Measurements from ENCODE around the gene PRKG1.

Gene PRKG1

DNA sequence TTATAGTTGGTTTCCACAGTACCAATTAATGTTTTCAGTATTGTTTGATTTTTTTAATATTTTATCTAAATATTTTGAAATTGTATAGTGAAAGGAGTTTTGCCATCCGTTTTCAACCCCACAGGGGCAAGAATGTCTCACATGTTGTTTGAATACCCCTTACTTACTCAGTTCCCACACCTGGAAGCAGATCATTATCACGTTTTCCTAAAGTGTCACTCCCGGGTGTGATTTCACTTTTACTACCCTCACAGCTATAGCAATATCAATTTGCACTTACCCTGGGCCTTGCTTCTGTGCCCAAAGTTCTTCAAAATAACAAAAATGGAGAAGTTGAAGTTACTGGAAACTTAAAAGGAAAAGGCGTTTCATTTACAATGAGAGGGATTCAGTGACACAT is 397.0 kb downstream of the PRKG1 start:
- no peak for FAIRE-seq
- TF ChIP-seq TAF1 (IDR thresholded peaks at IDR 0.05; ENCODE audit: borderline replicate concordance, low read depth, low read length): no peak
- no peak for TF ChIP-seq POLR2AphosphoS5 (IDR thresholded peaks at IDR 0.05; ENCODE audit: low read depth, low read length)
- no peak for TF ChIP-seq POLR2A (IDR thresholded peaks at IDR 0.05; ENCODE audit: low read depth, low read length)

DNA sequence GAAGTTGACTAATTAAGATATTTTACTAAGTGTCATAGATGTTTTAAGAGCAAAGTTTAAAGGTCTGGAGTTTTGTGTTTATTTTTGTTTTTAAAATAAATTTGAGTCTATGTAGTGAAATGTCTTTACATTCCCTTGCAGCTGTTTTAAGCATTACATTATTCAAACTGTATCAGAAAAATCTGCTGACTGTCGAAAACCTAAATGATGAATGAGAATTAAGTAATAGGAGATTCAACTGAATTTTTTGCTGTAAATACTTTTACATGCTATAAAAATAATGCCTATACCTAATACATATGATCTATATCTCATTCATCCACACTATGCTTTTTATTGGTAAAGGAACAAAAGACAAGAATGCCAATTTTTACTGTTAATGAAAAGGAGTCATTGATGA is 397.9 kb downstream of the PRKG1 start:
- no peak for DNase-seq (ENCODE audit: insufficient read length)
- TF ChIP-seq POLR2AphosphoS5 (IDR thresholded peaks at IDR 0.05; ENCODE audit: low read depth, low read length): no peak
- no peak for TF ChIP-seq POLR2A (IDR thresholded peaks at IDR 0.05; ENCODE audit: low read depth, low read length)
- no peak for TF ChIP-seq TAF1 (IDR thresholded peaks at IDR 0.05; ENCODE audit: borderline replicate concordance, low read depth, low read length)
- FAIRE-seq: no peak

More for the DNA sequence above, 397.0 kb downstream of the PRKG1 start:
- DNase-seq (ENCODE audit: insufficient read length): no peak

DNA sequence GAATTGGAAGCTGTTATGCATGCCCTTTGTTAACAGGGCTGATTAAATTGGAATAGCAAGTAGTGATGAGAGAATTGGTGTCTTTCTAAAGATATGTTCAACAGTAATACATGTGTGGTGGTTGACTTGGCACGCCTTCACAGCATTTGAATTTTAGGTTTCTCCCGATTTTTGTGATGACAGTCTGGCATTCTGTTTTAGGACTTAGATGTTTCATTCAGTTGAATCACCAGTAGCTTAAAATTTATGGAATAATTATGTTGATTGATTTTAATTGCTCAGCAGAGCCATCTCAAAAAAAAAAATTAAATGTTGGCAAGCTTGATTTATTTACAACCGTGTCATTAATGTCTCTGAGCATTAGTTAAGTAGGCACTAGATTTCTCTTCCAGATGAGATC is 405.4 kb downstream of the PRKG1 start:
- TF ChIP-seq TAF1 (IDR thresholded peaks at IDR 0.05; ENCODE audit: borderline replicate concordance, low read depth, low read length): no peak
- no peak for TF ChIP-seq POLR2A (IDR thresholded peaks at IDR 0.05; ENCODE audit: low read depth, low read length)
- no peak for TF ChIP-seq POLR2AphosphoS5 (IDR thresholded peaks at IDR 0.05; ENCODE audit: low read depth, low read length)
- DNase-seq (ENCODE audit: insufficient read length) (no peak), FAIRE-seq (no peak)

DNA sequence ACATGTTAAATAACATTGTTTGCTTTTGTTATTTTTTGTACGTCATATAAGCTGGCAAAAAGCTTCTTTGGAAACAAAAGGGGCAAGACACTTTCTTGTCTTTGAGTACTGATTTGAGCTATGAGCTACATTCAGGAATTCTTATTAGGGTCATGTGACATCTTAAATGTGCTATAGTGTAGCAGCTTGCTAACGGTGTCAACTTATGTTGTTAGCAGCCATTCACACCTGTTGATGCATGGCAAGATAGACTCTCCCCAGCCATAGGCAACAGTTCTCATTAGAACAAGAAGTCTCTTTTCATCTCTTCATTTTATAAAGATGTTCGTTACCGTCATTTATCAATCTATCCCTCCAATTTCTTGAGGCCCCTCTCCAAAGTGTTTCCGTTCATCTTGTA is 411.4 kb downstream of the PRKG1 start:
- FAIRE-seq: no peak
- TF ChIP-seq POLR2AphosphoS5 (IDR thresholded peaks at IDR 0.05; ENCODE audit: low read depth, low read length) (no peak), POLR2A (IDR thresholded peaks at IDR 0.05; ENCODE audit: low read depth, low read length) (no peak), TAF1 (IDR thresholded peaks at IDR 0.05; ENCODE audit: borderline replicate concordance, low read depth, low read length) (no peak)
- DNase-seq (ENCODE audit: insufficient read length): no peak

DNA sequence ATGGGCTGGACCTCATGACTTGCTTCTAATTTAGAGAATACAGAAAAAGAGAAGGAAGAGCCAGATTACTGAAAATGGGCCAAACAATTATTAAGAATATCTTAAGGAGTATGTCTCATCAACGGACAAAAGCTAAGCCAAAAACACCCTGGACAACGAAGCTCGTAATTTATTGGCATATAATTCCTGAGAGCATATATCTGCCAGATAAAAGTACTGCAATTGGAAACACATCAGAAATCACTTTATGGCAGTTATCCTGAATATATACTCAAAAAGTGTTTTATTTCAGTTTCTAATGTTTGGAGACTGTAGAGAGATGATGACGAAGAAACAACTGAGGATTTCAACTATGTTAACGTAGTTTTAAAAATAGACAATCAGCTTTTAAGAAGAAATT is 413.3 kb downstream of the PRKG1 start:
- TF ChIP-seq POLR2A (IDR thresholded peaks at IDR 0.05; ENCODE audit: low read depth, low read length) (no peak), POLR2AphosphoS5 (IDR thresholded peaks at IDR 0.05; ENCODE audit: low read depth, low read length) (no peak), TAF1 (IDR thresholded peaks at IDR 0.05; ENCODE audit: borderline replicate concordance, low read depth, low read length) (no peak)
- no peak for DNase-seq (ENCODE audit: insufficient read length)
- FAIRE-seq: no peak

DNA sequence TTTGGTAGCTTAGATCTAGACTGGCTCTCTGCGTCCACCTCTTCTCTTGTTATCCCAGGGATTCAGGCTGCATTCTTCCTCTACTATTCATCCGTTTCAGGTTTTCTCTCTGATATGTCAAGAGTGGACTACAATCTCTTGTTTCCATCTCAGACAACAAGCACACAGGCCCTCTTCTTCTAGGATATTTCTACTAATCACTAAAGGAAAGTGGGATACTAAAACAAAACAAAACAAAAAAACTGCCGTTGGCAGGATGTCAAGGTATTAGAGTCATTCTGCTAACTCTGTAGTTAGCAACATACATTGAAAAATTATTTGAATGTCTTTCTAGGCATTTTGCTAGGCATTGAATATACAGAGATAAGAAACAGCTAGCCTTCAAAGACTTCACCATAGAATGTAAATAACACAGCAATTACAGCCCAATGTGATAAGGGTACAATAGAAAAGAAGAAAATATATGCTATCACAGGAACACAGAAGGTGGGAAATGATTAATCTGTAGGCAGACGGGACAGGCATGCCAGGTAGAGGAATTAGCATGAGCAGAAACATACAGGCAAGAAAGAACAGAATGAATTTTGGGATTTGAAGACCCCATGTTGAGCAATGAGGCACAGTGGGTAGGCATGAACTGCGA is 414.6 kb downstream of the PRKG1 start:
- no peak for FAIRE-seq
- no peak for TF ChIP-seq TAF1 (IDR thresholded peaks at IDR 0.05; ENCODE audit: borderline replicate concordance, low read depth, low read length)
- no peak for DNase-seq (ENCODE audit: insufficient read length)

DNA sequence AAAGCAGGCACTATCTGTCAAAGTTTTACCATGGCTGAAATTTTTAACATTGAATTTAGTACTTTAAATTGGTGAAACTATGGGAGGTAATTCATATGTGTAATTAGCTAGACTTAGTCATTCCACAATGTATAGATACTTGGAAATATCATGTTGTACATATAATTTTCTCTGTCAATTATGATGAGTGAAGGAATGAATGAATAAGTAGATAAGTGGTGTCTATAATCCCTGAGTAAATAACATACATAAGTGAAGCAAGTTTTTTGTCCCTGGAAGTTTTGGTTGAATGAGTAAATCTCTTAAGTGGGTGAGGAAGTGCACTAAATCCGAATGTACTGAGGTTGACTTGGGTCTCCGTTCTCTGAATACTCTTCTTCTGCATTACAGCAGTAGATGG is 424.1 kb downstream of the PRKG1 start:
- TF ChIP-seq TAF1 (IDR thresholded peaks at IDR 0.05; ENCODE audit: borderline replicate concordance, low read depth, low read length) (no peak), POLR2AphosphoS5 (IDR thresholded peaks at IDR 0.05; ENCODE audit: low read depth, low read length) (no peak), POLR2A (IDR thresholded peaks at IDR 0.05; ENCODE audit: low read depth, low read length) (no peak)
- DNase-seq (ENCODE audit: insufficient read length) (no peak), FAIRE-seq (no peak)

DNA sequence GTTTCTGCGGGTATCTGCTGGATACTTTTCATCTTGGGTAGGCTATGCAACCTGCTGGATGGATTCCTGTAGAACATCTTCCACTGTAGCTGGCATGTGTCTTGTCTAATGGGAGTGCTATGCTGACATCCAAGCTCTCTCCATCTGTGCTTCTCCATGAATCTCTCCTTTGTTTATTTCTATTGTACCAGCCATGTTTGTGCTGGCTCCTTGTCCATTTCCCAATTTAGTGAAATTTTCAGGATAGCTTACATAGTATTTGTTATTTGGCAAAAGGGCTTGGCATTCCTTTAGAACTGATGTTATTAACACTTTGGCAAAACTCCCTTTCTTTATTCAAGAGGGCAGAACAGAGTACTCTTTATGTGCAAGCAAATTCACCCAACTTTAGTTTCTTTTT is 427.1 kb downstream of the PRKG1 start:
- FAIRE-seq: no peak
- no peak for DNase-seq (ENCODE audit: insufficient read length)
- TF ChIP-seq POLR2AphosphoS5 (IDR thresholded peaks at IDR 0.05; ENCODE audit: low read depth, low read length): no peak
- no peak for TF ChIP-seq TAF1 (IDR thresholded peaks at IDR 0.05; ENCODE audit: borderline replicate concordance, low read depth, low read length)
- no peak for TF ChIP-seq POLR2A (IDR thresholded peaks at IDR 0.05; ENCODE audit: low read depth, low read length)

DNA sequence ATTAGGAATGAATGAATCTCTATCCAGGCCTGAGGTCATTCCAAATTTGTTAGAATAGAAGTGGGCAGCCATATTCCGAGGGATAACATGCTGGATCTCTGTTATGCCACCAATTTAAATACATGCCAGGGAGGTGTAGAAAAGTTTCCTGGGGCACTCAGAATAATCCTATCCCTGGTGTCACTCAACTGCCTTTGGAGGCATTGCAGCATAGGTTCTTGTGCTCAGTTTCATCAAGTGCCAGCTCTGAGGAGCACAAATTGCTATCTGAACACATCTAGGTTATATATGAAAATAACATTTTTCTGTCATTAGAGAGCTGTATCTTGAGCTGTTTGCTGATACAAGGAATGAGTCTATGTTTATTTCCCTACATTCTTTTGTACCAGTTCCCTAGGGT is 427.8 kb downstream of the PRKG1 start:
- TF ChIP-seq POLR2AphosphoS5 (IDR thresholded peaks at IDR 0.05; ENCODE audit: low read depth, low read length) (no peak), TAF1 (IDR thresholded peaks at IDR 0.05; ENCODE audit: borderline replicate concordance, low read depth, low read length) (no peak), POLR2A (IDR thresholded peaks at IDR 0.05; ENCODE audit: low read depth, low read length) (no peak)
- FAIRE-seq: no peak

DNA sequence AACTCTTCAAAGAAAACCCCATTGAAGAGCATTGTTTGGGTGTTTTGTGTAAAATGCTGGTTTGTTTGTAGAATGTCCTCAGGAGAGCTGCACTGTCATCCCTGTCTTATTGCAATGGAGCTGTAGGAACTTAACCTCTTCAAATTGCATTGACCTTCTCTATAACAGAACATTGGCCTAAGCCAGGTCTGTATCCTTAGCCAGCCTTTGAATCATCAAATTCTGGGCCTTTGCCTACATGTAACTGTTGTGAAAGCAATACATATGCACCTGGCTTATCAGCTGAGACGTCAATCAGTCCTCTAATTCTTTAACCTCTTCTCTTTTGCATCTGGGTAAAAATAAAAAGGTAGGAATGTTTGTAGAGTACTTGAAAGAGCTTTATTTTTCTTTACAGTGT is 429.1 kb downstream of the PRKG1 start:
- DNase-seq (ENCODE audit: insufficient read length) (no peak), FAIRE-seq (no peak)
- no peak for TF ChIP-seq POLR2A (IDR thresholded peaks at IDR 0.05; ENCODE audit: low read depth, low read length)
- no peak for TF ChIP-seq POLR2AphosphoS5 (IDR thresholded peaks at IDR 0.05; ENCODE audit: low read depth, low read length)
- no peak for TF ChIP-seq TAF1 (IDR thresholded peaks at IDR 0.05; ENCODE audit: borderline replicate concordance, low read depth, low read length)

More for the DNA sequence above, 427.8 kb downstream of the PRKG1 start:
- no peak for DNase-seq (ENCODE audit: insufficient read length)

DNA sequence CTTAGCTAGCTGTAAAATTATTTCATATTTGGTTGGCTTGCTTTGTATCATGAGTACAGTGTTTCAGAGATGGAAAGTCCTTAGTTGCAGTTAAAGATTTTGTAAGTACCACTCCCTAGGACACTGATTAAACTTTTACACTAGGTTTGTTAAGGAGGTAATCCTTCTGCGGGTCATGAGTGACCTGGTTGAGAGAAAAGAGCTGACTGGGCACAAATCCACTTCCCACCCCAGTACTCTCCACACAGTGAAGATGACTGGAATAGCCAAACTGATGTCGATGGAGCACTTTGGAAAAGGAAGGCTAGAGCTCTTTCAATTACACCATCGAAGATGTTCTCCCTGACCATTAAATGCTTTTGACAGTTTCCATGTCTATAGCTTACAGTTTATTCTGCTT is 433.2 kb downstream of the PRKG1 start:
- FAIRE-seq: no peak
- TF ChIP-seq POLR2AphosphoS5 (IDR thresholded peaks at IDR 0.05; ENCODE audit: low read depth, low read length) (no peak), TAF1 (IDR thresholded peaks at IDR 0.05; ENCODE audit: borderline replicate concordance, low read depth, low read length) (no peak), POLR2A (IDR thresholded peaks at IDR 0.05; ENCODE audit: low read depth, low read length) (no peak)
- no peak for DNase-seq (ENCODE audit: insufficient read length)

DNA sequence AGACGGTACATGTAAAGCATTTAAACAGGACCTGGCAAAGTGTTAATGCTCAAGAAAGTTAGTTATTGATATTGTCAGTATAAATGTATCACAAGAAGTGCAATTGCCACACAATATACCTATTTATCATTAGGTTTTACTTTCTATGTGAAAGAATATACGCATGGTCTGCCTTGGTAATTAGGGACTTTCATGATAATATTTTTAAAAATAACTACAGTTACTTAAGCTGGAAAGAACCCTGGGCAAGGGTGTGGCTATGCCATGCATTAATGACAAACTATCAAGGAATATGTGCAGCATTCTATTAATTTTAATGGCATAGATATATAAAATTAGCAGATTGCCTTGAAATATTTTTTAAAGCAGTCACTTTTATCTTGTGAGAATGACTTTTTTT is 433.9 kb downstream of the PRKG1 start:
- DNase-seq (ENCODE audit: insufficient read length) (no peak), FAIRE-seq (no peak)
- TF ChIP-seq POLR2A (IDR thresholded peaks at IDR 0.05; ENCODE audit: low read depth, low read length): no peak
- no peak for TF ChIP-seq POLR2AphosphoS5 (IDR thresholded peaks at IDR 0.05; ENCODE audit: low read depth, low read length)
- TF ChIP-seq TAF1 (IDR thresholded peaks at IDR 0.05; ENCODE audit: borderline replicate concordance, low read depth, low read length): no peak

DNA sequence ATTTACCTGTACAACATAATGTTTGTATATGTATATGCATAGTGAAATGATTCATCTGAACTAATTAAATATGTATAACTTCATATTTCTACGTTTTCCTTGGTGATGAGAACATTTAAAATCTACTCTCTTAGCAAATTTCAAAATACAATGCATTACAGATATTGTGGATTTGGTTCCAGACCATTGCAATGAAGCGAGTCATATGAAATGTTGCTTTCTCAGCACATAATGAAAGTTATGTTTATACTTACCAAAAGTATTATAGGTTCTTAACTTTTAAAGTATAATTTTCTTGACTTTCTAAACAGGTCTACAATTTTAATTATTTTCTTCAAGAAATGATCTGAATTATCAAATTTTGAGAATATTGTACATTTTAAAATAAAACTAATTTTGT is 435.9 kb downstream of the PRKG1 start:
- no peak for FAIRE-seq
- no peak for TF ChIP-seq TAF1 (IDR thresholded peaks at IDR 0.05; ENCODE audit: borderline replicate concordance, low read depth, low read length)
- TF ChIP-seq POLR2AphosphoS5 (IDR thresholded peaks at IDR 0.05; ENCODE audit: low read depth, low read length): no peak
- TF ChIP-seq POLR2A (IDR thresholded peaks at IDR 0.05; ENCODE audit: low read depth, low read length): no peak
- DNase-seq (ENCODE audit: insufficient read length): no peak
